IPS-18c (cell line): ENCODE measurements around the gene KIR2DL3.
"Not testable (repeated sequence)": the region's sequence is repeated elsewhere in the genome, so short reads cannot be mapped to it uniquely, and the experiment has no call there.

Source experiments
- H3K4me3 ChIP-seq: 2 replicates; pipeline ENCODE4 v1.7.0; 2013; ENCODE audit warnings: low read depth, mild to moderate bottlenecking, low read length, moderate library complexity; ENCODE audit not compliant: insufficient read depth
- H3K9me3 ChIP-seq: one replicate; pipeline ENCODE4 v1.6.1; 2013; ENCODE audit warnings: mild to moderate bottlenecking, low read length, moderate library complexity; ENCODE audit not compliant: control insufficient read depth, insufficient read depth

The KIR2DL3 gene

GRCh38 chr19:54775095-54775815 is 36.9 kb downstream of the KIR2DL3 start:
- peaks cover 11% of the 10 kb centered on the region for H3K9me3 ChIP-seq
- not testable (repeated sequence) for H3K4me3 ChIP-seq

DNA sequence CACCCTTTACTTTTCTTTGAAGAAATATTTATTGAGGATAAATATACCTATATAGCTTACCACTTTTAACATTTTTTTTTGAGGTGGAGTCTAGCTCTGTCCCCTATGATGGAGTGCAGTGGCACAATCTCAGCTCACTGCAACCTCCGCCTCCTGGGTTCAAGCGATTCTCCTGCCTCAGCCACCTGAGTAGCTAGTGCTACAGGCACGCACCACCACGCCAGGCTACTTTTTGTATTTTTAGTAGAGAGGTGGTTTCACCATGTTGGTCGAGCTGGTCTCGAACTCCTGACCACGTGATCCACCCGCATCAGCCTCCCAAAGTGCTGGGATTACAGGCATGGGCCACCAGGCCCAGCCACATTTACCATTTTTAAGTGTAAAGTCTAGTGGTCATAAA is 37.5 kb downstream of the KIR2DL3 start:
- peaks cover 12% of the 10 kb centered on the region for H3K9me3 ChIP-seq
- H3K4me3 ChIP-seq, result not testable (repeated sequence)

DNA sequence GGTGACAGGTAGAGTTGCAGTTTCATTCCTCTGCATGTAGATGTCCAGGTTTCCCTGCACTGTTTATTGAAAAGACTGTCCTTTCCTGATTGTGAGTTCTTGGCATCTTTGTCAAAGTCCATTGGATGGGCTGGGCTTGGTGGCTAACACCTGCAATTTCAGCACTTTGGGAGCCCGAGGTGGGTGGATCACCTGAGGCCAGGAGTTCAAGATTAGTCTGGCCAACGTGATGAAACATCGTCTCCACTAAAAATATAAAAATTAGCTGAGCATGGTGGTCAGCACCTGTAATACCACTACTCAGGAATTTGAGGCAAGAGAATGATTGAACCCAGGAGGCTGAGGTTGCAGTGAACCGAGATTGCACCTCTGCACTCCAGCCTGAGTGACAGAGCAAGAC is 39.5 kb downstream of the KIR2DL3 start:
- not testable (repeated sequence) for H3K9me3 ChIP-seq, H3K4me3 ChIP-seq

- not testable (repeated sequence) for H3K4me3 ChIP-seq, H3K9me3 ChIP-seq
Observed at GRCh38 chr19:54778896-54779295, 40.6 kb downstream of the KIR2DL3 start.

- H3K9me3 ChIP-seq, result peaks cover 16% of the 10 kb centered on the region
- H3K4me3 ChIP-seq, result not testable (repeated sequence)
Observed at GRCh38 chr19:54782916-54783315, 44.6 kb downstream of the KIR2DL3 start.

GRCh38 chr19:54786091-54786723 is 47.9 kb downstream of the KIR2DL3 start:
- H3K4me3 ChIP-seq, result not testable (repeated sequence)
- peaks cover 24% of the 10 kb centered on the region for H3K9me3 ChIP-seq

DNA sequence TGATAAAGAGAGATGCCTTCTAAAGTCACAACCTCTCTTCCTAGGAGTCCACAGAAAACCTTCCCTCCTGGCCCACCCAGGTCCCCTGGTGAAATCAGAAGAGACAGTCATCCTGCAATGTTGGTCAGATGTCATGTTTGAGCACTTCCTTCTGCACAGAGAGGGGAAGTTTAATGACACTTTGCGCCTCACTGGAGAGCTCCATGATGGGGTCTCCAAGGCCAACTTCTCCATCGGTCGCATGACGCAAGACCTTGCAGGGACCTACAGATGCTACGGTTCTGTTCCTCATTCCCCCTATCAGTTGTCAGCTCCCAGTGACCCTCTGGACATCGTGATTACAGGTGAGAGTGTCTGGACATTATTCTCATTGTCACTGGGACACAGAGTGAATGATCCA is 49.8 kb downstream of the KIR2DL3 start:
- peaks cover 25% of the 10 kb centered on the region for H3K9me3 ChIP-seq
- H3K4me3 ChIP-seq, result not testable (repeated sequence)

DNA sequence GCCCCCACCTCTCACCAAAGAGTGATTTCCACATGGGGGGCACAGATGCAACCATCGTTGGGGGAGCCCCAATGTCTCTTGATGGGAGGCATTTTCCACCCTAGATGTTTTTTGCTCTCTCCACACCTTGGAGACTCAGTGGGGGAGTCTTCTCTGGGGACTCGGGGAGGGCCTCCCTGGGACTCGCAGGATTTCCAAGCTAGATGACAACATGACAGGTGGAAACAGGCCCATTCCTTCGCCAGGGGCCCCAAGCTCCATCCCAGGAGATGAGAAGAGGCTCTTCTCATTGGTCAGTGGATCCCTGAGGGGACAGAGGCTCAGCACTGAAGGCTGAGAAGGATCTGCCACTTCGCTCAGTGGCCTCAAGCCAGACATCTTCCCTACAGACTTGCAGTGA is 52.4 kb downstream of the KIR2DL3 start:
- no peak overlapping the region for H3K4me3 ChIP-seq
- peaks cover 22% of the 10 kb centered on the region for H3K9me3 ChIP-seq

DNA sequence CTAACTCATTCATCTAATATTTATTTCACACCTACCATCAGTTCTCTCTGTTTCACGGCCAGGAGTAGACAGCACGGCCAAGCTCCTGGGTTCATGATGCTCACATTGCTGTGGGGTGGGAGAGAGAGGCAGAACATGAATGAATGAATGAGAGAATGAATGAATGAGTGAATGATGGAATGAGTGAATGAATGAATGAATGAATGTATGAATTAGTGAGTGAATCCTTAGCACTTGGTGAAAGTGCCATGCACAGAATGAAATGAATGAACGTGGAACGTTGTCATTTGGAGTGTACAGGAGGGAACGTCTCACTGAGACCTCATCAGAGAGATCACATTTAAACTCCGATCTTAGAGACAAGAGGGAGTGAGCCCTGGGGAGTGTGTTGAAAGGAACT is 53.2 kb downstream of the KIR2DL3 start:
- no peak overlapping the region for H3K4me3 ChIP-seq
- H3K9me3 ChIP-seq, result peaks cover 20% of the 10 kb centered on the region

GRCh38 chr19:54792814-54793213 is 54.5 kb downstream of the KIR2DL3 start:
- H3K4me3 ChIP-seq, result no peak overlapping the region
- H3K9me3 ChIP-seq, result peaks cover 16% of the 10 kb centered on the region

DNA sequence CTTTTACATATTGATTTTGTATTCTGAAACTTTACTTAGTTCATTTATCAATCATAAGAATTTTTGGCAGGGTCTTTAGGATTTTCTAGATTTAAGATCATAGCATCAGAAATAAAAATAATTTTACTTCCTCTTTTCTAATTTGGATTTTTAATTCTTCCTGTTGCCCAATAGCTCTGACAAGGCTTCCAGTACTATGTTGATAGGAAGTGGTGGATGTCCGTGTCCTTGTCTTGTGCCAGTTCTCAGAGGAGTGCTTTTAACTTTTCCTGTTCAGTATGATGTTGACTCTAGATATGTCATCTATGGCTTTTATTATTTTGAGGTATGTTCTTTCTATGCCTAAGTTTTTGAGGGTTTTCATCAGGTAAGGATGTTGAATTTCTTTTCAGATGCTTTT is 57.4 kb downstream of the KIR2DL3 start:
- H3K4me3 ChIP-seq, result no peak overlapping the region
- H3K9me3 ChIP-seq, result peaks cover 9% of the 10 kb centered on the region
